H9 (cell line): ENCODE results near the gene ZDHHC9. TPM values are rescaled to one million over a fixed set of nuclear protein-coding genes. Genes with fewer than 3 reads are reported as not detected.

ENCODE experiments used
- DNase-seq: peaks from one replicate; pipeline ENCODE4 v3.0.0-alpha.2; 2017
- H2AFZ ChIP-seq: one replicate; pipeline ENCODE4 v1.6.1; 2013; ENCODE audit warnings: mild to moderate bottlenecking, low read length, control low read depth, moderate library complexity
- H2AK5ac ChIP-seq: 2 replicates; pipeline ENCODE4 v1.6.1; 2013; ENCODE audit warnings: low read length, control low read depth, mixed read lengths; ENCODE audit not compliant: insufficient read length
- H2BK120ac ChIP-seq: one replicate; pipeline ENCODE4 v1.6.1; 2013; ENCODE audit warnings: low read depth, mild to moderate bottlenecking, low read length, control low read depth, inconsistent platforms; ENCODE audit not compliant: poor library complexity, severe bottlenecking
- H2BK12ac ChIP-seq: 2 replicates; pipeline ENCODE4 v1.6.1; 2013; ENCODE audit warnings: low read length, control low read depth, mixed read lengths, low read depth; ENCODE audit not compliant: insufficient read length
- H2BK15ac ChIP-seq: 2 replicates; pipeline ENCODE4 v1.6.1; 2013; ENCODE audit warnings: low read depth, low read length, control low read depth
- H2BK20ac ChIP-seq: one replicate; pipeline ENCODE4 v1.6.1; 2013; ENCODE audit warnings: low read depth, mild to moderate bottlenecking, low read length, control low read depth, inconsistent platforms; ENCODE audit not compliant: poor library complexity, severe bottlenecking
- H2BK5ac ChIP-seq: 2 replicates; pipeline ENCODE4 v1.6.1; 2013; ENCODE audit warnings: low read length, control low read depth, mixed read lengths; ENCODE audit not compliant: insufficient read length
- H3K14ac ChIP-seq: 2 replicates; pipeline ENCODE4 v1.6.1; 2013; ENCODE audit warnings: low read length, control low read depth; ENCODE audit not compliant: insufficient read depth
- H3K18ac ChIP-seq: 2 replicates; pipeline ENCODE4 v1.6.1; 2013; ENCODE audit warnings: low read depth, mild to moderate bottlenecking, mixed read lengths, low read length, control low read depth; ENCODE audit not compliant: insufficient read length
- H3K23ac ChIP-seq: 2 replicates; pipeline ENCODE4 v1.6.1; 2013; ENCODE audit warnings: low read length, control low read depth, mixed read lengths, low read depth; ENCODE audit not compliant: insufficient read length
- H3K23me2 ChIP-seq: 2 replicates; pipeline ENCODE4 v1.6.1; 2013; ENCODE audit warnings: low read depth, mild to moderate bottlenecking, mixed read lengths, low read length, control low read depth; ENCODE audit not compliant: insufficient read length, poor library complexity, severe bottlenecking
- H3K27ac ChIP-seq: 2 replicates; pipeline ENCODE4 v1.5.1; 2013; ENCODE audit warnings: low read length, control low read depth, mixed read lengths, low read depth; ENCODE audit not compliant: insufficient read length
- H3K27me3 ChIP-seq: 2 replicates; pipeline ENCODE4 v1.6.1; 2013; ENCODE audit warnings: low read length, control low read depth, inconsistent platforms; ENCODE audit not compliant: insufficient read depth
- H3K4ac ChIP-seq: 2 replicates; pipeline ENCODE4 v1.6.1; 2013; ENCODE audit warnings: low read depth, mild to moderate bottlenecking, control low read depth, inconsistent platforms, low read length, moderate library complexity
- H3K4me1 ChIP-seq: 2 replicates; pipeline ENCODE4 v1.6.1; 2013; ENCODE audit warnings: low read length, control low read depth, inconsistent platforms; ENCODE audit not compliant: insufficient read depth
- H3K4me2 ChIP-seq: 2 replicates; pipeline ENCODE4 v1.6.1; 2013; ENCODE audit warnings: low read length, control low read depth, mixed read lengths; ENCODE audit not compliant: insufficient read length, insufficient read depth
- H3K56ac ChIP-seq: 2 replicates; pipeline ENCODE4 v1.6.1; 2013; ENCODE audit warnings: low read depth, mild to moderate bottlenecking, mixed read lengths, low read length, control low read depth; ENCODE audit not compliant: insufficient read length
- H3K79me1 ChIP-seq: 2 replicates; pipeline ENCODE4 v1.6.1; 2013; ENCODE audit warnings: low read depth, mild to moderate bottlenecking, moderate library complexity, low read length, control low read depth, inconsistent platforms; ENCODE audit not compliant: insufficient read depth, poor library complexity, severe bottlenecking
- H3K79me2 ChIP-seq: 2 replicates; pipeline ENCODE4 v1.6.1; 2013; ENCODE audit warnings: low read length, control low read depth, inconsistent platforms; ENCODE audit not compliant: insufficient read depth
- H3K9ac ChIP-seq: 2 replicates; pipeline ENCODE4 v1.6.1; 2013; ENCODE audit warnings: low read length, control low read depth, mixed read lengths; ENCODE audit not compliant: insufficient read length; ENCODE audit errors: extremely low read depth
- H3K9me3 ChIP-seq: one replicate; pipeline ENCODE4 v1.6.1; 2013; ENCODE audit warnings: low read depth, low read length, inconsistent platforms; ENCODE audit not compliant: control insufficient read depth
- H3T11ph ChIP-seq: one replicate; pipeline ENCODE4 v1.6.1; 2013; ENCODE audit warnings: mild to moderate bottlenecking, low read length, control low read depth, inconsistent platforms
- H4K20me1 ChIP-seq: one replicate; pipeline ENCODE4 v1.6.1; 2013; ENCODE audit not compliant: control insufficient read depth, insufficient read length, insufficient read depth
- H4K5ac ChIP-seq: 2 replicates; pipeline ENCODE4 v1.6.1; 2013; ENCODE audit warnings: low read depth, mild to moderate bottlenecking, mixed read lengths, low read length, control low read depth; ENCODE audit not compliant: insufficient read length
- H4K8ac ChIP-seq: replicated peaks from 2 replicates; pipeline ENCODE4 v1.6.1; 2013; ENCODE audit warnings: low read length, control low read depth, mixed read lengths, low read depth; ENCODE audit not compliant: insufficient read length
- H4K91ac ChIP-seq: 2 replicates; pipeline ENCODE4 v1.6.1; 2013; ENCODE audit warnings: low read depth, mild to moderate bottlenecking, moderate library complexity, mixed read lengths, low read length, control low read depth; ENCODE audit not compliant: insufficient read length
- H3K27ac Mint-ChIP-seq, 3 experiments: 2 replicates in 2 of 3; 3 replicates in 1 of 3; pipeline ENCODE4 v1.8.0; 2020 to 2021; ENCODE audit warnings: mixed read lengths in 3 of 3, mild to moderate bottlenecking in 1 of 3, moderate library complexity in 1 of 3
- H3K27me3 Mint-ChIP-seq: 2 replicates; pipeline ENCODE4 v1.8.0; 2021; ENCODE audit warnings: low read depth, mild to moderate bottlenecking, moderate library complexity, mixed read lengths
- H3K36me3 Mint-ChIP-seq, 3 experiments: 2 replicates in 2 of 3; 3 replicates in 1 of 3; pipeline ENCODE4 v1.8.0; 2020 to 2021; ENCODE audit warnings: low read depth in 3 of 3, mixed read lengths in 3 of 3; ENCODE audit not compliant: insufficient read depth in 1 of 3
- H3K4me1 Mint-ChIP-seq, 2 experiments: 2 replicates each; pipeline ENCODE4 v1.8.0; 2020; ENCODE audit warnings: mixed read lengths in 2 of 2
- H3K4me3 Mint-ChIP-seq, 2 experiments: 2 replicates in 1 of 2; 3 replicates in 1 of 2; pipeline ENCODE4 v1.8.0; 2020 to 2021; ENCODE audit warnings: mild to moderate bottlenecking in 2 of 2, mixed read lengths in 2 of 2, moderate library complexity in 1 of 2
- H3K9me3 Mint-ChIP-seq, 2 experiments: 2 replicates in 1 of 2; 3 replicates in 1 of 2; pipeline ENCODE4 v1.8.0; 2020; ENCODE audit warnings: mild to moderate bottlenecking in 2 of 2, mixed read lengths in 2 of 2, moderate library complexity in 1 of 2
- CTCF ChIP-seq: fragments of 200-600 bp; sonication (generic); conservative IDR thresholded peaks from 3 replicates; pipeline ENCODE4 v1.8.0; 2021; ENCODE audit warnings: antibody characterized with exemption, mild to moderate bottlenecking
- WGBS: extraction: QIAGEN DNeasy Blood & Tissue Kit; methylation state at CpG from one replicate; pipeline ENCODE4 v1.1.7; 2013; ENCODE audit warnings: missing lambda C conversion rate, low lambda C conversion rate, mixed read lengths; ENCODE audit not compliant: insufficient read length; ENCODE audit errors: extremely low coverage; 5-methylcytosine and 5-hydroxymethylcytosine counted together
- total RNA-seq: library from RNA; stranded (reverse); gene quantifications from 2 replicates; pipeline ENCODE4 v1.2.1, GENCODE V29; 2021

The ZDHHC9 gene
- total RNA-seq, 1 experiment from 2014 or later = 21.0 TPM

DNA sequence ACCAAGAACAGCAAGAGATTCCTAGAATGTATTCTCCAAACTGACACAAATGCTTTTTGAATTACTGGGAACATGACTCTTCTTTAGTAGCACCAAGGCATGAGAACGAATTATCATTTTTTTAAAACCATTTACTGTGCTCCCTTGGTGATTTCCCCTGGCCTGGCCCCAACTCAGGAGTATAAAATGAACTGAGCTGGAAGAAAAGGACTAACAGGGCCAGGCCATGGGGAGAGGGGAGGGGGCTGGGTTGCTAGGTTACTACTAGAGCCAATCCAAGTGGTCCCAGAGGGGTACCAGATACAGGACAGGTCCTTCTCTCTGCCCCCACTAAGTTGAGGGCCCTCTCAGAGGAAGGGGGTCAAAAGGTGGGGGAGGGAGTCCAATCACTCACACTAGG, 40.8 kb downstream of the ZDHHC9 start:
- Histone ChIP-seq H4K20me1 (no peaks in the 10 kb centered on the region), H3K18ac (no peak overlapping the region), H3K23ac (no peak overlapping the region), H3K9ac (no peak overlapping the region), H3K4me2 (no peak overlapping the region), H3K27me3 (no peaks in the 10 kb centered on the region), H3K4ac (no peak overlapping the region), H2BK15ac (no peak overlapping the region), H2AFZ (no peak overlapping the region), H3K79me2 (no peaks in the 10 kb centered on the region), H3K14ac (no peak overlapping the region), H2BK5ac (no peak overlapping the region), H2BK20ac (no peak overlapping the region), H4K91ac (no peak overlapping the region), H3K4me1 (no peaks in the 10 kb centered on the region), H3K56ac (no peak overlapping the region), H3K23me2 (no peaks in the 10 kb centered on the region), H2AK5ac (no peak overlapping the region), H4K5ac (no peak overlapping the region), H2BK12ac (no peak overlapping the region), H2BK120ac (no peak overlapping the region), H3T11ph (no peak overlapping the region), H3K27ac (no peak overlapping the region), H4K8ac (no peak overlapping the region), H3K9me3 (no peaks in the 10 kb centered on the region), H3K79me1 (no peaks in the 10 kb centered on the region)
- peaks cover 0 to 45% of the 10 kb centered on the region in 2 experiments; a peak in 3 of 5 replicates for H3K9me3 Mint-ChIP-seq
- H3K4me1 Mint-ChIP-seq = no peaks in the 10 kb centered on the region
- TF ChIP-seq CTCF = no peak
- peaks cover 26 to 32% (median 28%) of the 10 kb centered on the region in 3 experiments for H3K36me3 Mint-ChIP-seq
- H3K27ac Mint-ChIP-seq = no peak overlapping the region
- no peaks in the 10 kb centered on the region; the same call in 1 of the 2 replicates for H3K27me3 Mint-ChIP-seq
- no CpG with 5 or more reads among the region's 1 CpG for WGBS
- no peak overlapping the region for H3K4me3 Mint-ChIP-seq
- no peak for DNase-seq
